Neural cell (in vitro differentiated cells): ENCODE data around the gene ADGRG3.

Source experiments
- EZH2 ChIP-seq: fragments of 200-600, 300-800 bp; shearing (Covaris generic), sonication (generic); IDR thresholded peaks from 2 replicates; pipeline ENCODE4 v1.6.1; 2014; ENCODE audit warnings: antibody characterized with exemption, low read length, borderline replicate concordance, mild to moderate bottlenecking; ENCODE audit not compliant: insufficient read depth, poor library complexity, severe bottlenecking
- MXI1 ChIP-seq: fragments of 450-650 bp; conservative IDR thresholded peaks from 2 replicates; pipeline ENCODE4 v1.6.1; 2014; ENCODE audit warnings: antibody characterized with exemption, mild to moderate bottlenecking; ENCODE audit not compliant: poor library complexity, severe bottlenecking
- POLR2AphosphoS5 ChIP-seq: IDR thresholded peaks from 2 replicates; pipeline ENCODE4 v1.6.1; 2012
- RAD21 ChIP-seq: fragments of 450-650 bp; conservative IDR thresholded peaks from 2 replicates; pipeline ENCODE4 v1.6.1; 2014; ENCODE audit warnings: antibody characterized with exemption, mild to moderate bottlenecking, moderate library complexity
- SMC3 ChIP-seq: fragments of 450-650 bp; conservative IDR thresholded peaks from 2 replicates; pipeline ENCODE4 v1.6.1; 2014; ENCODE audit warnings: antibody characterized with exemption, mild to moderate bottlenecking, moderate library complexity; ENCODE audit not compliant: poor library complexity
- TAF1 ChIP-seq: IDR thresholded peaks from 2 replicates; pipeline ENCODE4 v1.6.1; 2012; ENCODE audit warnings: low read depth
- TF ChIP-seq, protein P1 (sequence below): fragments of 450-650 bp; IDR thresholded peaks from 2 replicates; pipeline ENCODE4 v1.5.1; 2014; ENCODE audit warnings: antibody characterized with exemption, mild to moderate bottlenecking, moderate library complexity; ENCODE audit not compliant: poor library complexity, severe bottlenecking

DNA sequence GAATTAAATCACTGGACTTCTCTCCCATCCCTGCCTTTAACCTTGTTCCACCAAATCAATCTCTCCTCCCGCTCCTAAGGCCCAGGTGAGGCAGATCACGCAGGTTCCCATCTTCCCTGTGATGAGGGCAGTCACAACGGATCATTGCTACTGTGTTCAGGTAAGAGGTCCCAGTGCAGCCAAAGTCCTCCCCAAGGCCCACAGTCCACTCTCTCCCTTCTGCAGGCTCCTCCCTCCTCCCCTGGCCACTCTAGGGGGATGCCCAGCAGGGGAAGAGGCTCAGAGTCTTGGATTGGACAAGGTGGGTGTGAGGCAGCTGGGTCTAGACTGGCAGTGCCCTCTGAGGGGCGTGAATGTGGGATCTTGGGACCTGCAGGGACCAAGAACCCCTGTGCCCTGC, 2.6 kb upstream of the ADGRG3 start:
- no peak for TF ChIP-seq EZH2
- TF ChIP-seq POLR2AphosphoS5: no peak
- TF ChIP-seq SMC3: no peak
- TF ChIP-seq, protein P1, sequence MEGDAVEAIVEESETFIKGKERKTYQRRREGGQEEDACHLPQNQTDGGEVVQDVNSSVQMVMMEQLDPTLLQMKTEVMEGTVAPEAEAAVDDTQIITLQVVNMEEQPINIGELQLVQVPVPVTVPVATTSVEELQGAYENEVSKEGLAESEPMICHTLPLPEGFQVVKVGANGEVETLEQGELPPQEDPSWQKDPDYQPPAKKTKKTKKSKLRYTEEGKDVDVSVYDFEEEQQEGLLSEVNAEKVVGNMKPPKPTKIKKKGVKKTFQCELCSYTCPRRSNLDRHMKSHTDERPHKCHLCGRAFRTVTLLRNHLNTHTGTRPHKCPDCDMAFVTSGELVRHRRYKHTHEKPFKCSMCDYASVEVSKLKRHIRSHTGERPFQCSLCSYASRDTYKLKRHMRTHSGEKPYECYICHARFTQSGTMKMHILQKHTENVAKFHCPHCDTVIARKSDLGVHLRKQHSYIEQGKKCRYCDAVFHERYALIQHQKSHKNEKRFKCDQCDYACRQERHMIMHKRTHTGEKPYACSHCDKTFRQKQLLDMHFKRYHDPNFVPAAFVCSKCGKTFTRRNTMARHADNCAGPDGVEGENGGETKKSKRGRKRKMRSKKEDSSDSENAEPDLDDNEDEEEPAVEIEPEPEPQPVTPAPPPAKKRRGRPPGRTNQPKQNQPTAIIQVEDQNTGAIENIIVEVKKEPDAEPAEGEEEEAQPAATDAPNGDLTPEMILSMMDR: no peak
- TF ChIP-seq RAD21: no peak
- no peak for TF ChIP-seq TAF1
- no peak for TF ChIP-seq MXI1
